Common myeloid progenitor, CD34-positive (primary cell): ENCODE data around the gene MRPL55.

Experiments
- CTCF ChIA-PET: fragments of 350-600 bp; sonication (Branson Sonifier 250); formaldehyde crosslinking; loops from one replicate; lab custom pipeline; 2021; ENCODE audit warnings: antibody characterized with exemption; lab: Charles Lee
- POLR2A ChIA-PET: fragments of 350-600 bp; sonication (Branson Sonifier 250); formaldehyde crosslinking; loops from one replicate; lab custom pipeline; 2021; ENCODE audit warnings: antibody characterized with exemption; lab: Charles Lee
- DNase-seq, 3 donors: peaks; one replicate each; pipeline versions ENCODE4 v3.0.0 to v3.0.0-alpha.2; 2013
- H3K27ac ChIP-seq, 2 experiments: 1 replicate in 1 of 2; 2 replicates in 1 of 2; pipeline ENCODE4 v1.7.0; 2013; ENCODE audit warnings: inconsistent platforms in 2 of 2, low read length in 2 of 2, mild to moderate bottlenecking in 2 of 2, low read depth in 1 of 2, moderate library complexity in 1 of 2; ENCODE audit not compliant: severe bottlenecking in 2 of 2, insufficient read depth in 1 of 2, poor library complexity in 1 of 2
- H3K27me3 ChIP-seq, 5 experiments: replicated peaks in 2 of 5; 1 replicate in 3 of 5; 2 replicates in 2 of 5; pipeline versions ENCODE4 v1.6.1 to v1.7.0; 2013; ENCODE audit warnings: low read length in 4 of 5, mild to moderate bottlenecking in 2 of 5, moderate library complexity in 2 of 5, inconsistent platforms in 1 of 5; ENCODE audit not compliant: insufficient read depth in 5 of 5, control insufficient read depth in 4 of 5
- H3K36me3 ChIP-seq, 4 experiments: 1 replicate in 2 of 4; 2 replicates in 2 of 4; pipeline versions ENCODE4 v1.6.1 to v1.7.0; 2013; ENCODE audit warnings: low read length in 3 of 4, control low read depth in 1 of 4, mild to moderate bottlenecking in 1 of 4; ENCODE audit not compliant: control insufficient read depth in 4 of 4, insufficient read depth in 4 of 4
- H3K4me1 ChIP-seq, 4 experiments: 1 replicate in 3 of 4; 2 replicates in 1 of 4; pipeline versions ENCODE4 v1.6.1 to v1.7.1; 2013; ENCODE audit warnings: low read length in 3 of 4, mild to moderate bottlenecking in 3 of 4, control low read depth in 1 of 4, inconsistent platforms in 1 of 4, moderate library complexity in 1 of 4; ENCODE audit not compliant: control insufficient read depth in 4 of 4, insufficient read depth in 4 of 4; ENCODE audit errors: control extremely low read depth in 1 of 4
- H3K4me3 ChIP-seq, 7 experiments: 1 replicate in 4 of 7; 2 replicates in 3 of 7; pipeline versions ENCODE4 v1.5.1 to v1.7.0; 2013; ENCODE audit warnings: mild to moderate bottlenecking in 7 of 7, low read length in 6 of 7, moderate library complexity in 6 of 7, inconsistent platforms in 2 of 7, low read depth in 2 of 7, control low read depth in 1 of 7; ENCODE audit not compliant: insufficient read depth in 4 of 7, control insufficient read depth in 1 of 7; ENCODE audit errors: extremely low read depth in 1 of 7
- H3K9me3 ChIP-seq, 5 experiments: 1 replicate in 4 of 5; 2 replicates in 1 of 5; pipeline versions ENCODE4 v1.6.1 to v1.7.1; 2013; ENCODE audit warnings: low read length in 4 of 5, mild to moderate bottlenecking in 2 of 5, inconsistent platforms in 1 of 5, low read depth in 1 of 5, moderate library complexity in 1 of 5; ENCODE audit not compliant: control insufficient read depth in 4 of 5, insufficient read depth in 2 of 5; ENCODE audit errors: control extremely low read depth in 1 of 5
- WGBS: methylation state at CpG from one replicate; pipeline ENCODE4 v1.1.5; 2013; ENCODE audit not compliant: insufficient coverage; 5-methylcytosine and 5-hydroxymethylcytosine counted together

MRPL55 gene

DNA sequence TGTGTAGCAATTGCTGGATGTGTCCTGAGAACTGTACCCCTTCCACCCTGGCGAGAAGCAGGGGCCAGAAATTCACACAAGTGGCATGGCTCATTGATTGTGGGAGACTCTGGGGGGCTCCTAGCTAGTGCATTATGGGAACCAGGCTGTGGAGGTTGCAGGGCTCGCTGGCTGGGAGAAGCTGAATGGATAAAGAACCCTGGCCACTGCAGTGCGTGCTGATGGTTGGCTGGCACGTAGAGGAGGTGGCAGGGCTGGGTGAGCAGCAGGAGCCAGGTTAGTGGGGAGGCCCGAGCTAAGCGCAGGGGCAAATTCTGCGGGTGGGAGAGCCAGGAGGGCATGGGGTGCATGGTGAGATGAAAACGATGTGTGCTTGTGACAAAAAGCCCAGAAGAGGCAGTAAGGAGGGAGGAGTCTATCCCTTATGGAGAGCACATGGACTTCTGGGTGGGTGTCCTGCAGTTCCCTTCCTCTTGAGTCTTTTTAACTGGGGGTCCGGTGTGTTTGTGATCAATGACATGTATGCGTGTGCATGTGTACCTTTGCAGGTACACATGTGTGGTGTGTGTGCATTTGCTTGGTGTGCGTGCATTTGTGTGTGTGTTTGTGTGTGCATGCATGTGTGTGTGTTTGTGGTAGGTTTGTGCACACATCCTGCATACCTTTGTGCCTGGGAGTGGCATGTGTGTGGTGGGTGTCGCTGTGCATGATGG, 34.5 kb upstream of the MRPL55 start:
- H3K27ac ChIP-seq = no peak overlapping the region
- ChIA-PET POLR2A (no interaction called here), CTCF (interaction anchor here (1.1 to 1.6 kb wide), 4 partner anchors 11 to 36 kb away, joined by 3 to 9 read pairs (median 6); partner anchors contain the start of gene IBA57)
- H3K36me3 ChIP-seq = peaks cover 4 to 41% (median 28%) of the 10 kb centered on the region in 4 experiments
- no peaks in the 10 kb centered on the region for H3K27me3 ChIP-seq
- peaks cover 4 to 39% (median 31%) of the 10 kb centered on the region in 4 experiments for H3K4me1 ChIP-seq
- WGBS = 96% methylated on average over 12 of the region's 12 CpGs
- H3K4me3 ChIP-seq = no peak overlapping the region
- no peaks in the 10 kb centered on the region for H3K9me3 ChIP-seq
- no peak for DNase-seq

DNA sequence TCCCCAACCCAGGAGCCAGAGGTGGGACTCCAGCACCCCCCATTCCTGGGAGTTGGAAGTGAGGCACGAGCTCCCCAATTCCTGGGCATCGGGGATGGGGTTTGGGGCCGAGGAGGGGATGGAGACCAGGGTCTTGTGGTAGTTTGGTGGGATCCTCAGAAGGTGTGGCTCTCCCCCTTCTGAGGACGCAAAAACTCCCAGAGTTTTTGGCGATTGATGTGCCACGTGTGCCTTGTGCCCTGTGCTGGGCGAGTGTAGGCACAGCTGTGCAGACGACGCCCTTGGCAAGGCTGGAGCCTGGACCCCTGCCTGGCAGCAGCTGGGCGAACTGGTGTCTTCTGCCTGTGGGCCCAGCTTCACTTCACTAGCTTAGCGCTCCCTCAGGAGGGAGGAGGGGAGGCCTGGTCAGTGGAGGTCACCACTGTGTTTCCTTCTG, 33.6 kb upstream of the MRPL55 start:
- H3K4me3 ChIP-seq = peak overlapping the region in 1 of 7 experiments; percentile 13
- POLR2A ChIA-PET = no interaction called here
- H3K4me1 ChIP-seq = peaks cover 4 to 45% (median 38%) of the 10 kb centered on the region in 4 experiments
- CTCF ChIA-PET = interaction anchor here (0.7 to 1.6 kb wide), 6 partner anchors 12 to 37 kb away, joined by 3 to 9 read pairs (median 4); partner anchors contain the start of gene IBA57
- H3K36me3 ChIP-seq = peaks cover 4 to 32% (median 20%) of the 10 kb centered on the region in 4 experiments
- H3K9me3 ChIP-seq = no peaks in the 10 kb centered on the region
- WGBS = 98% methylated on average over 8 of the region's 11 CpGs
- no peak overlapping the region for H3K27ac ChIP-seq
- DNase-seq = no peak
- H3K27me3 ChIP-seq = no peaks in the 10 kb centered on the region

DNA sequence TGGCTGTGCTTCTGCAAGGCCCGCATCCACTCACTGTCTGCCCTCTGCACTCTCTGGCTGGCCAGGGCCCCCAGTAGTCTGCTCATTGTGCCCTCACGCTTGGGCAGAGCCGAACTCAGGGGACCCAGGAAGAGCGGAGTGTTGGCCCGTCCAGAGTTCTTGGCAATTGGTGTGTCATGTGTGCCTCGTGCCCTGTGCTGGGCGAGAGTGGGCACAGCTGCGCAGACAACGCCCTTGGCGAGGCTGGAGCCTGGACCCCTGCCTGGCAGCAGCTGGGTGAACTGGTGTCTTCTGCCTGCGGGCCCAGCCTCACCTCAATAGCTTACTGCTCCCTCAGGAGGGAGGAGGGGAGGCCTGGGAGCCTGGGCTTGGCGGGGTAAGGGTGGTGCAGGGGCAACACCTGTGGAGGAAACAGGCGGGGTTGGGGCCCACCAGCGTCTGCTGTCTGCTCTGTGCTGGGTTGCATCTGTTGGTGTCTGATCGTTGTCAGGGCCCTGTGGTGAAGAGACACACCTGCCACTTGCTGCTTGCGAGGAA, 33.1 kb upstream of the MRPL55 start:
- Histone ChIP-seq H3K9me3 (no peaks in the 10 kb centered on the region), H3K4me1 (peaks cover 4 to 45% (median 38%) of the 10 kb centered on the region in 4 experiments), H3K27ac (peak overlapping the region in 1 of 2 experiments; percentile 95), H3K4me3 (peak overlapping the region in 3 of 7 experiments; percentile 1 to 97 (median 95)), H3K36me3 (peaks cover 2 to 27% (median 18%) of the 10 kb centered on the region in 4 experiments), H3K27me3 (peaks cover 0 to under 1% (median 0%) of the 10 kb centered on the region in 5 experiments)
- POLR2A ChIA-PET = no interaction called here
- DNase-seq = no peak
- CTCF ChIA-PET = interaction anchor here (0.7 to 1.6 kb wide), 4 partner anchors 12 to 26 kb away, joined by 3 to 9 read pairs (median 5); partner anchors contain the start of gene IBA57
- 89% methylated on average over 15 of the region's 16 CpGs for WGBS

DNA sequence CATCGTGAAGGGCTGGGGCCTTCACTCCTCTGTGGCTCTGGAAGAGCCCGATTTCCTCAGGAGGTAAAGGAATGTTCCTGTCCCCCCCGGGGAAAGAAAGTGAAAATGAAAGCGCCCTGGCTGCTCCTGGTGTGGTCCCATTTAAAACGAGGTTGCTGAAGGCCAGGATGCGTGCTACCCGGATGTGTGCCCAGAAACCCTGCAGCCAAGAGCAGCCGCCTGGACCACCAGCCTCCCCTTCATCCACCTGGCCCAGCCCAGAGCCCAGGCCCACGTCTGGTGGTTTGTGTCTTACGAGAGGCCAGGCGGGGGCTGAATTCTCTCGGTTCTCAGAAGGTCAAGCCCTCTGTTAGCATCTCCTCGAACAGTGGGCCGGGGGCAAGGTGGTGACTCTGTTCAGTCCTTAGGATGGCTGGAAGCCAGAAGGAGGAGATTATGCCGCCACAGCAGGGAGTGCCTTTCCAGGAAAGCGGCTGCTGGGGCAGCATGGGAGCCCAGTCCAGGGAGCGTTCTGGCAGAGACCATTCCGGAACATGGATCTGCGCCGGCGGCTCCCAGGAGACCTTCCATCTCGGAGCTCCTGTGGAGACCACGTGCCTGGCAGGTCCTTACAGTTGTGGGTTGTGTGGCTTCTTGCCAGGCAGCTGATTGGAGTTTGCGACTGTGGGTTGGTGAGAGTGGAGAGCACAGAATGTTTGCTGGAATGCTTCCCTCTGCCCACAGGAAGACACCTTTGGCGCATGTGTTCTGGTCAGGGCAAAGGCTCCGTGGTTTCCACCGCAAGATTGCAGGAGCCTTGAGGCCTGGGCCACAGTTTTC, 32.3 kb upstream of the MRPL55 start:
- POLR2A ChIA-PET = interaction anchor here (1.4 kb wide), 1 partner anchor 23 kb away, joined by 10 read pairs; the partner anchor contains the start of gene IBA57
- DNase-seq = no peak
- Histone ChIP-seq H3K4me3 (peak overlapping the region; percentile 62 to 97 (median 90)), H3K36me3 (peaks cover 2 to 19% (median 11%) of the 10 kb centered on the region in 4 experiments), H3K4me1 (peaks cover 4 to 45% (median 38%) of the 10 kb centered on the region in 4 experiments), H3K27me3 (peaks cover 0 to 2% (median 0%) of the 10 kb centered on the region in 5 experiments), H3K27ac (peak overlapping the region; percentile 89 to 95), H3K9me3 (no peaks in the 10 kb centered on the region)
- CTCF ChIA-PET = no interaction called here
- 55% methylated on average over 19 of the region's 27 CpGs for WGBS

DNA sequence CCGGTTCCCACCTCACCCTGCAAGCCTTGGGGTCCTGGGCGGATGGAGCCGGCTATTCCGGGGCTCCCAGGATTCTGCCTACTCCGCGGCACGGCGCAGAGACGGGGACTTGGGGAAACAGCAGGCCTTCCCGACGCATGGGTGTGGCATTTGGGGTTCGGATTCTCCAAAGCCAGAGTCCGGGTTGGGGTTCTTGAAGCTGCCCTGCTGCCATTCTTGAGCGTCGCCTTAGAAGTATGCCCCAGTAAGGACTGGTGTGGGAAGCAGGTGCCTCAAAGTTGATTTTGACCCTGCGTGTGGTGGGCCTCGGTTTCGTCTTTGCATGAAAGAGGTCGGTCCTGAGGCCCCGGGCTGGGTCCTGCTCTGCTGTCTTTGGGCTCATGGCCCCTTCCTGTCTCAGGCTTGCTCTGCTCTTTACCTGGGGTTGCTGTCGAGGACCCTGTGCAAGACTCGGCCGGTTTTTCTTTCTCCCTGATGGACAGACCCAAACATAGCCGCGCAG, 31.7 kb upstream of the MRPL55 start:
- Histone ChIP-seq H3K27me3 (peaks cover 0 to 2% (median 0%) of the 10 kb centered on the region in 5 experiments), H3K4me3 (peak overlapping the region; percentile 62 to 97 (median 90)), H3K4me1 (peaks cover 4 to 45% (median 40%) of the 10 kb centered on the region in 4 experiments), H3K36me3 (peaks cover 2 to 13% (median 6%) of the 10 kb centered on the region in 4 experiments), H3K27ac (peak overlapping the region; percentile 89 to 95), H3K9me3 (no peaks in the 10 kb centered on the region)
- ChIA-PET CTCF (interaction anchor here (12.8 kb wide), 1 partner anchor 25 kb away, joined by 136 read pairs; the partner anchor contains the start of gene IBA57), POLR2A (interaction anchor here (1.1 to 1.4 kb wide), 2 partner anchors 16 to 24 kb away, joined by 4 to 10 read pairs; partner anchors contain the start of gene IBA57)
- WGBS = 10% methylated on average over 25 of the region's 25 CpGs
- DNase-seq = no peak

DNA sequence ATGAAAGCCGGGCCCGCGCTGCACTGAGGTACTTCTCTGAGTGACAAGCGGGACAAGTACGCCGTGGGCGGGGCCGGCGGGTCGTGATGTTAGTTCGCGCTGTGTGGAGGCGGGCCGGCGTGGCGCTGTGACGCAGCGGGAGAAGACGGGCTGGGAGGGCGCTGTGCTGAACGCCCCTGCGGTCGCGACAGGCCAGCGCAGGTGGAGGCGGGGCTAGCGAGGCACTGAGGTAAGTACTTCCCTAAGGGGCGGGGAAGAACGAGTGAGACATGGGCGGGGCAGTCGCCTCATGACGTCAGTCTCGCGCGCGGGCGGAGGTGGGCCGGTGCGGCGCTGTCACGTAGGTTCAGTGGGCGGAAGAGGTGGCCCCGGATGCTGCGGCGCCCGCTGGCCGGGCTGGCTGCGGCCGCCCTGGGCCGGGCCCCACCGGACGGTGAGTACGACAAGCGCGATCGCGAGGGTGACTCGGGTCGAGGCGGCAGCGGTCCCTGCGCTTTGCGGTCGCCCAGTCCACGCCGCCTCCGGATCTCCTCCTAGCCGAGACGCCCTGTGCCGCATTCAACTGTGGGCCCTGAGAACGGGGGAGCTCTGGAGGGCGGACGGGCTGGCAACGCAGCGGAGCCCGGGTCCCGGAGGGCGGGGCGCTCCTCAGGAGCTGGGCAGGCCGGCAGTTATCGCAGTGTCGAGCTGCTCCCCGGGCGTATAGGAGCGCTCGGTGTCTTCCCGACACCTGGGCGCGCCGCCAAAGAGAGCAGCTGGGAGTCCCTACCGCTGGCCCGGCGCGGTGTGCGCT, 31.0 kb upstream of the MRPL55 start, which contains the start of gene GUK1:
GUK1 (plus strand) TSS at position 349 of the 793 bp plus-strand sequence; CDS start at position 373, 24 bp downstream.
- Histone ChIP-seq H3K36me3 (peaks cover 2 to 8% (median 3%) of the 10 kb centered on the region in 4 experiments), H3K27me3 (peaks cover 0 to 2% (median 0%) of the 10 kb centered on the region in 5 experiments), H3K9me3 (no peaks in the 10 kb centered on the region), H3K4me1 (peaks cover 4 to 45% (median 41%) of the 10 kb centered on the region in 4 experiments), H3K27ac (peak within 1 kb of the TSS; percentile 89 to 95), H3K4me3 (peak within 1 kb of the TSS; percentile 74 to 97 (median 90))
- POLR2A ChIA-PET = interaction anchor here (0.7 to 1.4 kb wide), 3 partner anchors 17 to 33 kb away, joined by 3 to 10 read pairs (median 4); partner anchors contain the start of gene IBA57
- CTCF ChIA-PET = interaction anchor here (12.8 kb wide), 1 partner anchor 25 kb away, joined by 136 read pairs; the partner anchor contains the start of gene IBA57
- DNase-seq = peak; percentile 100
- WGBS = 0% methylated on average over 94 of the region's 95 CpGs
